Activated T-cell treated with anti-CD3 and anti-CD28 coated beads, Interleukin-2, amount 50 U/mL, for 24 hours (primary cell): Measurements from ENCODE around the gene CRYBA2.

Experiments
- DNase-seq: peaks from one replicate; pipeline ENCODE4 v3.0.0-alpha.2; 2020
- H3K27ac Mint-ChIP-seq: 2 replicates; pipeline ENCODE4 v1.8.0; 2020; ENCODE audit warnings: mild to moderate bottlenecking, mixed read lengths
- H3K27me3 Mint-ChIP-seq: 2 replicates; pipeline ENCODE4 v1.8.0; 2020; ENCODE audit warnings: mixed read lengths
- H3K36me3 Mint-ChIP-seq: 2 replicates; pipeline ENCODE4 v1.8.0; 2020; ENCODE audit warnings: low read depth, mixed read lengths
- H3K4me1 Mint-ChIP-seq: 2 replicates; pipeline ENCODE4 v1.8.0; 2020; ENCODE audit warnings: low read depth, mixed read lengths
- H3K4me3 Mint-ChIP-seq: 2 replicates; pipeline ENCODE4 v1.8.0; 2020; ENCODE audit warnings: mild to moderate bottlenecking, moderate library complexity, mixed read lengths
- H3K9me3 Mint-ChIP-seq: 2 replicates; pipeline ENCODE4 v1.8.0; 2020; ENCODE audit warnings: mixed read lengths

CRYBA2 gene

DNA sequence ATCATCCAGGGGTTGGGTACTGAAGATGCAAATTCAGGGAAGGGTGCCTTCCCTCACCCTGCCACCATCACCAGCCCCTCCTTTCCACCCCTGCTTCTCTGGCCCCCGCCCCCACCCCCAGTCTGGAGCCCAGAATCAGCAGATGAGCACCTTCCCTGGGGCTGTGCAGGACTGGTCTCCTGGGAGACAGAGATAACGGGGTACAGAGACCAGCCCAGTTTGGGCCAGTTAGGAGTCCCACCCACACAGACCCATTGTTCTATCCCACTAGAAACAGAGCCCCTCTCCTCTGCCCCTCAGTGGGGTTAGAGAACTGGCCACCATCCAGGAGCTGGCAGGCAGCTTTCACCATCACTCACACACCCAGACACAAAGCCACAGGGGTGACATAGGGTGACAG is 4.5 kb upstream of the CRYBA2 start:
- Mint-ChIP-seq H3K9me3 (no peaks in the 10 kb centered on the region), H3K4me3 (no peak overlapping the region), H3K36me3 (no peaks in the 10 kb centered on the region), H3K27ac (no peak overlapping the region), H3K4me1 (peaks cover 20% of the 10 kb centered on the region), H3K27me3 (peaks cover 86% of the 10 kb centered on the region)
- no peak for DNase-seq

GRCh38 chr2:218996937-218997336 is 3.7 kb upstream of the CRYBA2 start:
- no peak for DNase-seq
- Mint-ChIP-seq H3K27ac (no peak overlapping the region), H3K27me3 (peaks cover 86% of the 10 kb centered on the region), H3K4me1 (peaks cover 15% of the 10 kb centered on the region), H3K9me3 (no peaks in the 10 kb centered on the region), H3K4me3 (no peak overlapping the region), H3K36me3 (no peaks in the 10 kb centered on the region)

DNA sequence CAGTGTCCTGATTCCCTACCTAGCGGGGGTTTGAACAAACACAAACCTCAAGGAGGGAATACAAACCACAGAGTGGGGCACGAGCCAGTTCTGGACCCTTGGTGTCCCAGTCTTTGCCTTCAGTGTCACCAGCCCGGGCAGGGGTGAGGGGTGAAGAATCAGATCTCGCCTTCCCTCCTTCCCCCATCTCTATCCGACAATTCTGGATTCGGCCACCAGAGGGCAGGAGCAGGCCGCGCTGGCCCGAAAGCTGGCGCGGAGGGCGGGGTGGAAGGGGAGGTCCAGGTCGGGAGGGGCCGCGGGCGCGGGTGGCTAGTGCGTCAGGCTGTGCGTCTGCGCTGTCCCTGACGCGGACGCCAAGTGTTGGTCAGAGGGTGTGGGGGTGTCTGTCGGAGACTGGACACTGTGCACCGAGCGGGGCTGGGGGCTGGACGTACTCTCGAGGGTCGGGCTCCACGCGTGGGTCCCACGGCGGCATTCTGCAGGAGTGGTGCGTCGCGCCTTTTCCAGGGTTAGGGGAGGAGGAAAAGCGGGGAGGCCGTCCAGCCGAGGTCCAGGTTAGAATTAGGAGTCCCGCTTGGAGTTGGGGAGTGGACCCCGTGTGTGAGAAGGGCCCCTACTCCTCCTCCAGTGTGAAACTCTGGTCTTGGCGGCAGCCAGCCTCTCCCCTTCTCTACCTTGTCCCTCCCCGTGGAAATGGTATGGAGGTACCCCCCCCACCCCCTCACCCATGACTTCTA is 2.9 kb upstream of the CRYBA2 start:
- Mint-ChIP-seq H3K27ac (no peak overlapping the region), H3K4me1 (peaks cover 11% of the 10 kb centered on the region), H3K27me3 (peaks cover 89% of the 10 kb centered on the region), H3K4me3 (peak overlapping the region; percentile 38), H3K9me3 (no peaks in the 10 kb centered on the region), H3K36me3 (no peaks in the 10 kb centered on the region)
- DNase-seq: peak; percentile 90

DNA sequence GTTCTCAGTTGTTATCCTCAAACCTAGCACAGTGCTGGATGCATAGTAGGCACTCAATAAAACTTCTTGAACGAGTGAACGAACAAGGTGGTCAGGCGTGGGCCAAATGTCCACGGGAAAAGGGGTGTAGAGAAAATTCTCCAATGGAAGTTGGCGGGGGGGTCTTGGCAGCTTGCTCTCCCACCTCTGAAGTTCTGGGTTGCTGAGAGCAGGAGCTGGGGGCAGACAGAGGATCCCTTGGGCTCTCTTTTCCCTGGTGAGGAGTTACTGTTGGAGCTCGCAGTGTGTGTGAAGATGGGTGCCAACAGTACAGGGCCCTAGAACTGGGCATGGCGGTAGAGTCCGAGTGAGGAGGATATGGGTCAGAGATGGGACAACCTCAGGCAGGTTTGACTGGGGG is 2.3 kb upstream of the CRYBA2 start:
- no peak overlapping the region for H3K4me3 Mint-ChIP-seq
- H3K27ac Mint-ChIP-seq: no peak overlapping the region
- H3K36me3 Mint-ChIP-seq: no peaks in the 10 kb centered on the region

DNA sequence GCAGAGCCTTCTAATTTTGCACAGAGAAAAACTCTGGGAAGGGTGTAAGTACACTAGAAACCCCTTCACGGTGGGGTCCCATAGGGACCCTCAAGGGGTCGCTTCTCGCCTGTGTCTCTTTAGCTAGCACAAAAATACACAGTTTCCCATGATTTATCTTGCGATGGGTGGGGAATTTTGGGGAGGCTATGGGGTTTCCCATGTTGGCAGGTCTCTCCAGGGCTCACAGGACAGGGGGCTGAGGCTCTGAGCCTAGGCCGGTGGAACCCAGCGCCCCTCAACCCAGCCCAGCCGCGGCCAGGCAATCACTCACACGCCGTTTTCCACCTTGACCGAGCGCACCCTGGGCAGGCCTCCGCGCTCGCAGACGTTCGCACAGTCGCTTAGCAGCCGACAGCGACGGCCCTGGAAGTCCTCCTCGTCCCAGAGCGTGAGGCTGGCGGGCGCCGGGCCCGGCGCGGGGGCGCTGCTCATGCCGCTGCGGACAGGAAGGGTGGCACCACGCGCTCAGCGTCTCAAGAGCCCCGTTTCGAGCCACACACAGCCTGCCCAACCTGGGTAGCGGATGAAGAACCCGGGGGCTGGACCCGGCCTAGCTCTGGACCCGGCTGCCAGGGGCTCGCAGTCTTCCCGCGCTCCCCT is 398 bp downstream of the CRYBA2 start:
- Mint-ChIP-seq H3K9me3 (no peaks in the 10 kb centered on the region), H3K27ac (no peak overlapping the region), H3K27me3 (peaks cover 94% of the 10 kb centered on the region), H3K4me1 (peaks cover 11% of the 10 kb centered on the region), H3K4me3 (no peak overlapping the region), H3K36me3 (no peaks in the 10 kb centered on the region)
- DNase-seq: no peak

More for the DNA sequence above, 2.3 kb upstream of the CRYBA2 start:
- Mint-ChIP-seq H3K4me1 (peaks cover 11% of the 10 kb centered on the region), H3K9me3 (no peaks in the 10 kb centered on the region), H3K27me3 (peaks cover 89% of the 10 kb centered on the region)
- DNase-seq: no peak

DNA sequence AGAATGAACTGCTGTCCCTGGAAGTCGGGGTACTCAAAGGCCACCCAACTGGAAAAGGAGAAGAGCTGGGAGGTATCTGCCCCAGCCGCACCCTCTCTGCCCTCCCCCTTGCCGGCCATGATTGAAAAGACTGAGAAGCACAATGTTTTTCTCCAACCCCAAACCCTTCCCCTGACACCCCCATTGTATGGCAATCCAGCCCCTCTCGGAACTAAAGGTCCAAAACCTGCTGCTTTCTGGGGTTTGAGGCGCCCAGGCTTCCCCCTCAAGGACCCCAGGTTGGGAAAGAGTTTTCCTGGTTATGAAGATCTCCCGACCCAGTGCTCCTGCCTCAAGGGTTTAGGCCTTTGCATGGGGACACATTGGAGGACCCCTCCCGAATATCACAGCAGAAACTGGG is 1.0 kb downstream of the CRYBA2 start:
- H3K27me3 Mint-ChIP-seq: peaks cover 94% of the 10 kb centered on the region
- no peak overlapping the region for H3K4me3 Mint-ChIP-seq
- DNase-seq: no peak
- no peaks in the 10 kb centered on the region for H3K36me3 Mint-ChIP-seq
- no peaks in the 10 kb centered on the region for H3K9me3 Mint-ChIP-seq
- peaks cover 11% of the 10 kb centered on the region for H3K4me1 Mint-ChIP-seq
- no peak overlapping the region for H3K27ac Mint-ChIP-seq

GRCh38 chr2:218991674-218992168 is 1.5 kb downstream of the CRYBA2 start:
- no peak overlapping the region for H3K4me3 Mint-ChIP-seq
- no peak overlapping the region for H3K27ac Mint-ChIP-seq
- peaks cover 94% of the 10 kb centered on the region for H3K27me3 Mint-ChIP-seq

GRCh38 chr2:218990612-218991011 is 2.6 kb downstream of the CRYBA2 start:
- H3K27ac Mint-ChIP-seq: no peak overlapping the region
- H3K4me1 Mint-ChIP-seq: peaks cover 8% of the 10 kb centered on the region
- H3K27me3 Mint-ChIP-seq: peaks cover 94% of the 10 kb centered on the region
- no peak overlapping the region for H3K4me3 Mint-ChIP-seq
- H3K9me3 Mint-ChIP-seq: no peaks in the 10 kb centered on the region
- H3K36me3 Mint-ChIP-seq: no peaks in the 10 kb centered on the region
- no peak for DNase-seq

More at GRCh38 chr2:218991674-218992168, 1.5 kb downstream of the CRYBA2 start:
- no peak for DNase-seq
- Mint-ChIP-seq H3K4me1 (peaks cover 11% of the 10 kb centered on the region), H3K36me3 (no peaks in the 10 kb centered on the region), H3K9me3 (no peaks in the 10 kb centered on the region)

DNA sequence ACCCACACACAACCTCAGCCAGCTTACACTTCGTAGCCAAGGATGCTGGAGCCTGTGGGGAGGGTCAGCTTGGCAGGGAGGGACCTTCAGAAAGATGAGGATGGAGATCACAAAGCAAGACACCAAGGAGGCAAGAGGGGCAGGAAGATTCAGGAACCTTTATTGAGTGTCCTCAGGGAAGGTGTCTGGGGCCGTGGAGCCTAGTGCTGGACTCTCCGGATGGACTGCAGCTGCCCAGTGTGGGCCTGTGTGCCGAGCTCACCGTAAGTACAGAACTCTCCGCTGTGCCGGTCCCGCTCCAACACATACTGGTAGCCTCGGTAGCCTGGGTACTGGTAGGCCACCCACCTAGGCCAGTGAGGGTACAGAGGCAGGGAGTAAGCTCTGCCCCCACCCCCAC is 3.2 kb downstream of the CRYBA2 start:
- no peak for DNase-seq
- Mint-ChIP-seq H3K4me1 (peaks cover 8% of the 10 kb centered on the region), H3K27me3 (peaks cover 92% of the 10 kb centered on the region), H3K9me3 (no peaks in the 10 kb centered on the region), H3K36me3 (no peaks in the 10 kb centered on the region), H3K4me3 (no peak overlapping the region), H3K27ac (no peak overlapping the region)

- H3K27me3 Mint-ChIP-seq: peaks cover 90% of the 10 kb centered on the region
- H3K4me1 Mint-ChIP-seq: peaks cover 9% of the 10 kb centered on the region
- no peak for DNase-seq
- no peaks in the 10 kb centered on the region for H3K36me3 Mint-ChIP-seq
- no peak overlapping the region for H3K27ac Mint-ChIP-seq
- H3K4me3 Mint-ChIP-seq: no peak overlapping the region
- no peaks in the 10 kb centered on the region for H3K9me3 Mint-ChIP-seq
Measured at GRCh38 chr2:218988650-218989049, 4.6 kb downstream of the CRYBA2 start.

DNA sequence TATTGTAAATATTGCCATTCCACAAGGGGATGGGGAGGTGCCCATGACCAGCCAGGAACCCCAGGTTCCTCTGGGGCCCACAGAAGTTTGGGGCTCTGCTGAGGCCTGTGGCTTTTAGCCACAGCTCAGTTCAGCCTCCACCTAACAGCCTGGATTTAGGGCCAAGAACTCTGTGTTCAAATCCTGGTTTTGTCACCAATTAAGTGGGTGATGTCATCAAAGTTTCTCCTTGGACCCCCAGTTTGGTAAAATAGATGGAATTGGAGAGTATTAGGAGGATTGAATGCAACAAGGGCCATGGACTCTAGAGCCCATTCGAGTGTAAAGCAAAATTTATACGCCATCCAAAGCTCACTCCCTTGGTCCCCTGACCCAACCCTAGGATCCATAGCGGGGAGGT is 5.1 kb downstream of the CRYBA2 start:
- Mint-ChIP-seq H3K27ac (no peak overlapping the region), H3K9me3 (no peaks in the 10 kb centered on the region), H3K4me1 (peaks cover 13% of the 10 kb centered on the region), H3K4me3 (no peak overlapping the region), H3K27me3 (peaks cover 94% of the 10 kb centered on the region), H3K36me3 (no peaks in the 10 kb centered on the region)
- DNase-seq: no peak

DNA sequence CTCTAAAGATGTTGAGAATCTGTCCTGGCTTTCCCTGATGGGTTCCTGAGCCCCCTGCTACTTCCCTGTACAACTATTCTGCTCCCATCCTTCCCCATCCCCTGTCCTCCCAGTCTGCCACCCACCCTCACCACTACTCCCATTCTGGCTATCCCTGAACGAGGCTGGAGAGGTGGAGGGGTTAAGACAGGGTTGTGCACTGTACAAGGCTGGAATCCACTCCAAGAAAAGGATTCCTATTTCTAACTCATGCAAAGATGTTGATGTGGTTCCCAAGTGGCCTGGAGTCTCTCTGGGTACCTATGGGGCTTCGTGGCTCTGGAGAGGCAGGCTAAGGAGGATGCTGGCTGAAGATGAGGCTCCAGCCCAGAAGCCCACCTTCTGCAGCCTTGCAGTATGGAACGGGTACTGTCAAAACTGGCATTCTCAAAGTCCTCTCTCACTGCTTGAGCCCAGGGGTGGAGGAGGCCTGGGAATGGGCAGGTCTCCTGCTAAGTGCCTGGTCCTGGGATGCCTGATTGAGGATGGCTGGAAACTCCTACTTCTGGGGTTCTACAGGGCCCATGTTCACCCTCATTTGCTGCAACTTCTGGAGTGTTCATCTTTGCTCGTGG is 7.0 kb downstream of the CRYBA2 start:
- Mint-ChIP-seq H3K36me3 (no peaks in the 10 kb centered on the region), H3K27me3 (peaks cover 92% of the 10 kb centered on the region), H3K4me3 (no peak overlapping the region), H3K27ac (no peak overlapping the region), H3K4me1 (peaks cover 20% of the 10 kb centered on the region), H3K9me3 (no peaks in the 10 kb centered on the region)
- no peak for DNase-seq

DNA sequence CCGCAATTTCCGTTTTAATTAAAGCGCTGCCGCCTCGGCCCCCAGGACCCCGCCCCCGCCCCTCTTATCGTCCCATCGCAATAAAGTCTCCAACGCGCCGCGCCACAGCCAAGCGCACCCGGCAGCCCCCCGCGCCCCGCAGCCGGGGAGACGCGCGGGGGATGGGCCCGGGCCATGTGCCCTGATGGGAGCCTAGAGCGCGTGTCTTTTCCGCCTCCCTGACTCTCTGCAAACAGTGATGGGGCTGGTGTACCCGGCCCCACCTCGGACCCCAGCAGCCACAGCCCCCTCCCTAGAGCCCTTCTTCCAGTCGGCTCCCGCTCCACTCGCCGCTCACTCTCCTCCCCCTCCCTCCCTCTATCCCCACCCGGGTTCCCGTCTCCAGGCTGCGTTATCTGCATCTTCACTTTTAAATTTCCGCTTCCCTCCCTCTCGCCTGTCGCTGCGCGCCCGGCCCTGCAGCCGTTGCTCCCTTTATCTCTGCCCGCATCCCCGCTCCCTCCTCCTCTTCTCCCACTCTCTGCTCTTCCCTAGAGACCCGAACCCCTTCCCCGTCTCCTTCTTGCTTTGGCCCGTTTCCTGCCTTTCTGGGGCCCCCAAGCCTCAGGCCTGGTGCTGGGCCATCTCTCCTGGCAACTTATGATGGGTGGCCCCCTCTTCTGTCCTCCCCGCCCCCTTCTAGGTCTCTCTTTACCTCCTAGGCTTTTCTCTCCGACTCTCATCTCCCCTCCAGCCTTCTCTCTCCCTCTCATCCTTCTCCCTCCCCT is 7.7 kb downstream of the CRYBA2 start:
- Mint-ChIP-seq H3K4me1 (peaks cover 25% of the 10 kb centered on the region), H3K27me3 (peaks cover 91% of the 10 kb centered on the region), H3K27ac (no peak overlapping the region), H3K36me3 (no peaks in the 10 kb centered on the region), H3K4me3 (no peak overlapping the region), H3K9me3 (no peaks in the 10 kb centered on the region)
- DNase-seq: no peak

GRCh38 chr2:218985021-218985324 is 8.2 kb downstream of the CRYBA2 start, which contains the start of gene FEV:
Gene FEV (minus strand): TSS chr2:218985184. CDS start chr2:218985075, 109 bp downstream.
- Mint-ChIP-seq H3K27ac (peak within 1 kb of the TSS; percentile 23), H3K4me1 (peaks cover 27% of the 10 kb centered on the region), H3K9me3 (no peaks in the 10 kb centered on the region), H3K27me3 (peaks cover 89% of the 10 kb centered on the region), H3K4me3 (peak within 1 kb of the TSS; percentile 38), H3K36me3 (no peaks in the 10 kb centered on the region)
- no peak for DNase-seq
